Mammary epithelial cell (primary cell): ENCODE results near the gene VPS35.

ENCODE experiments used
- EZH2 ChIP-seq: IDR thresholded peaks from 2 replicates; pipeline ENCODE4 v1.6.1; 2012; ENCODE audit warnings: low read length, inconsistent platforms, borderline replicate concordance
- TF ChIP-seq, protein P1 (sequence below), 2 donors: IDR thresholded peaks in 1 of 2; conservative IDR thresholded peaks in 1 of 2; 2 replicates each; pipeline ENCODE4 v1.5.1; 2011 to 2012; ENCODE audit warnings: inconsistent platforms in 2 of 2, low read length in 2 of 2, mild to moderate bottlenecking in 2 of 2, control low read depth in 1 of 2, low read depth in 1 of 2; ENCODE audit not compliant: insufficient read depth in 1 of 2; ENCODE audit errors: extremely low read depth in 1 of 2

DNA sequence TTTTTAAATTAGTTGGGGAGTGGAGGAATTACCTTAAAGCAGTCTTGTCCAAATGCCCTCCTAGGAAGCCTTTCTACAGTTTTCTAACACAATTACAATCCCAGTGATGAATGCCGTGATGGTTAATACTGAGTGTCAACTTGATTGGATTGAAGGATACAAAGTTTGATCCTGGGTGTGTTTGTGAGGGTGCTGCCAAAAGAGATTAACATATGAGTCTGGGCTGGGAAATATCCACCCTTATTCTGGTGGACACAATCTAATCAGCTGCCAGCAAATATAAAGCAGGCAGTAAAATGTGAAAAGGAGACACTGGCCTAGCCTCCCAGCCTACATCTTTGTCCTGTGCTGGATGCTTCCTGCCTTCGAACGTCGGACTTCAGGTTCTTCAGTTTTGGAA is 12.6 kb upstream of the VPS35 start:
- TF ChIP-seq, protein P1, sequence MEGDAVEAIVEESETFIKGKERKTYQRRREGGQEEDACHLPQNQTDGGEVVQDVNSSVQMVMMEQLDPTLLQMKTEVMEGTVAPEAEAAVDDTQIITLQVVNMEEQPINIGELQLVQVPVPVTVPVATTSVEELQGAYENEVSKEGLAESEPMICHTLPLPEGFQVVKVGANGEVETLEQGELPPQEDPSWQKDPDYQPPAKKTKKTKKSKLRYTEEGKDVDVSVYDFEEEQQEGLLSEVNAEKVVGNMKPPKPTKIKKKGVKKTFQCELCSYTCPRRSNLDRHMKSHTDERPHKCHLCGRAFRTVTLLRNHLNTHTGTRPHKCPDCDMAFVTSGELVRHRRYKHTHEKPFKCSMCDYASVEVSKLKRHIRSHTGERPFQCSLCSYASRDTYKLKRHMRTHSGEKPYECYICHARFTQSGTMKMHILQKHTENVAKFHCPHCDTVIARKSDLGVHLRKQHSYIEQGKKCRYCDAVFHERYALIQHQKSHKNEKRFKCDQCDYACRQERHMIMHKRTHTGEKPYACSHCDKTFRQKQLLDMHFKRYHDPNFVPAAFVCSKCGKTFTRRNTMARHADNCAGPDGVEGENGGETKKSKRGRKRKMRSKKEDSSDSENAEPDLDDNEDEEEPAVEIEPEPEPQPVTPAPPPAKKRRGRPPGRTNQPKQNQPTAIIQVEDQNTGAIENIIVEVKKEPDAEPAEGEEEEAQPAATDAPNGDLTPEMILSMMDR (conservative IDR thresholded peaks at IDR 0.05 in 1 of 2, IDR thresholded peaks at IDR 0.05 in 1 of 2; ENCODE audit: extremely low read depth in 1 of 2, insufficient read depth in 1 of 2, low read depth in 1 of 2, low read length in 2 of 2), result no peak
- no peak for TF ChIP-seq EZH2
